HEK293T (cell line): Measurements from ENCODE around the gene STX5.

ENCODE experiments used
- ELF4 ChIP-seq: fragments of 450-650 bp; IDR thresholded peaks from 2 replicates; pipeline ENCODE4 v1.6.1; 2017; ENCODE audit warnings: antibody characterized with exemption
- NFRKB ChIP-seq: fragments of 450-650 bp; IDR thresholded peaks from 2 replicates; pipeline ENCODE4 v1.6.1; 2016; ENCODE audit warnings: mild to moderate bottlenecking, moderate library complexity
- SP1 ChIP-seq: fragments of 450-650 bp; IDR thresholded peaks from 2 replicates; pipeline ENCODE4 v1.6.1; 2017
- SUZ12 ChIP-seq: fragments of 450-650 bp; IDR thresholded peaks from 2 replicates; pipeline ENCODE4 v1.6.1; 2016; ENCODE audit warnings: mild to moderate bottlenecking
- TARDBP ChIP-seq: fragments of 450-650 bp; IDR thresholded peaks from 2 replicates; pipeline ENCODE4 v1.6.1; 2016

DNA sequence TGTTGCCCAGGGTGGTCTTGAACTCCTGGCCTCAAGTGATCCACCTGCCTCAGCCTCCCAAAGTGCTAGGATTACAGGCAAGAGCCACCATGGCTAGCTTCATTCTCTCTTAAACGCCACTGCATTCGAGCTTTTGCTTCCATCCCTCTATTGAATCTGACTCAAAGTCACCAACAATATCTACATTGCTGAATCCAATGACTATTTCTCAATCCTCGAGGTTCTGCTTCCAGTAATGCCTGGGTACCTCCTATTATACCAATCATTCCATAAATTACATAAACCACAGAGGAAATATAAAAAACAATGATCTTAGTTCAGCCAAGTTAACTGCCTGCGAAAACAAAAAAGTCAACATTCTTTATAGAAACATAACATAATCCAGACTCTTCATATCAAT lies 14.7 kb downstream of the STX5 start:
- TF ChIP-seq TARDBP (no peak), SUZ12 (no peak), ELF4 (no peak), SP1 (no peak), NFRKB (no peak)
